Heart right ventricle (tissue), 16 donors: Measurements from ENCODE around the gene INTS1. TPM values are rescaled to one million over a fixed set of nuclear protein-coding genes. Genes with fewer than 3 reads are reported as not detected.

Experiments
- ATAC-seq, 8 donors: fragments of 200-7000 bp; cut with Tn5 transposase; one replicate each; pipeline ENCODE4 v1.9.1; 2020; ENCODE audit warnings: mild to moderate bottlenecking in 8 of 8, moderate library complexity in 8 of 8, moderate number of reproducible peaks in 1 of 8
- DNase-seq, 2 donors: peaks; one replicate each; pipeline ENCODE4 v3.0.0-alpha.2; 2020
- H3K27ac ChIP-seq, 10 donors: fragments of 200-600 bp; sonication (generic) in 2 of 10; one replicate each; pipeline versions ENCODE4 v1.5.0 to v1.8.0; 2020 to 2022; ENCODE audit warnings: mild to moderate bottlenecking in 3 of 10
- H3K27me3 ChIP-seq, 7 donors: fragments of 200-600 bp; one replicate each; pipeline ENCODE4 v1.8.0; 2021 to 2022; ENCODE audit warnings: mild to moderate bottlenecking in 2 of 7
- H3K36me3 ChIP-seq, 9 donors: fragments of 200-600 bp; sonication (generic) in 1 of 9; one replicate each; pipeline versions ENCODE4 v1.5.0 to v1.8.0; 2020 to 2022; ENCODE audit warnings: mild to moderate bottlenecking in 2 of 9
- H3K4me1 ChIP-seq, 9 donors: fragments of 200-600 bp; sonication (generic) in 1 of 9; one replicate each; pipeline versions ENCODE4 v1.5.0 to v1.8.0; 2020 to 2022; ENCODE audit warnings: mild to moderate bottlenecking in 4 of 9
- H3K4me3 ChIP-seq, 10 donors: fragments of 200-600 bp; sonication (generic) in 2 of 10; one replicate each; pipeline versions ENCODE4 v1.5.0 to v1.8.0; 2020 to 2022; ENCODE audit warnings: mild to moderate bottlenecking in 7 of 10, moderate library complexity in 2 of 10
- H3K9me3 ChIP-seq, 11 donors: fragments of 200-600 bp in 10 of 11; sonication (generic) in 2 of 11; one replicate each; pipeline versions ENCODE4 v1.5.0 to v1.8.0; 2013 to 2022; ENCODE audit warnings: mild to moderate bottlenecking in 2 of 11, control low read depth in 1 of 11, moderate library complexity in 1 of 11
- CTCF ChIP-seq, 9 donors: fragments of 200-600 bp; sonication (generic) in 2 of 9; IDR thresholded peaks; one replicate each; pipeline versions ENCODE4 v1.5.0 to v1.8.0; 2021 to 2022; ENCODE audit warnings: antibody characterized with exemption in 9 of 9, mild to moderate bottlenecking in 5 of 9, moderate library complexity in 1 of 9
- WGBS, 2 donors: extraction: QIAGEN DNeasy Blood & Tissue Kit; methylation state at CpG; one replicate each; pipeline ENCODE4 v1.1.7; 2013; ENCODE audit warnings: inconsistent platforms in 1 of 2; 5-methylcytosine and 5-hydroxymethylcytosine counted together
- intact Hi-C, 10 donors: fragments of 100-400 bp; cut with DNase I; formaldehyde crosslinking; loops; one replicate each; pipeline versions ENCODE4 v1.11.1 to v1.14.2; 2022
- polyA plus RNA-seq, 2 donors: library from polyadenylated mRNA; stranded (reverse); fragments of 200-250 nt; gene quantifications; one replicate each; pipeline ENCODE4 v1.2.3, GENCODE V29; 2013
- total RNA-seq, 10 donors: library from RNA; stranded (reverse); fragmentation: NEBNext Ultra II Directional in 3 of 10; extraction: Animal tissue kit (Norgen Biotek cat#: 25700) in 3 of 10; gene quantifications; one replicate each; pipeline versions ENCODE4 v1.2.1 to v1.2.4, GENCODE V29; 2021 to 2023
- donor health status: Arrhythmogenic right ventricular cardiomyopathy.
- donor health status: ischemic (EF 13 %, LVEDD 7.1; RV severe dilation, severe dysfunction).
- donor health status: healthy with polysubstance abuse.
- donor health status: DM: no; HTN: yes; CAD: no.
- donor health status: DM: no; HTN: no; CAD: no.
- donor health status: ischemic (EF 25% LVEDD 6.9; RV normal size, moderate dysfunction).
- donor health status: ischemic (EF 25% LVEDD 5.7; RV mildly dilated, moderate dysfunction).
- donor health status: healthy.
- donor health status: DM: yes; HTN: yes; CAD: no.
- donor health status: Ischemic cardiomyopathy.
- donor health status: ischemic (EF 35%, LVEDD 5.7; RV mildly dilated, moderate dysfunction).
- donor health status: nonischemic (EF 11% LVEDD 7.7; RV severe dilation, severe dysfunction).
- donor health status: DM: yes; HTN: yes; CAD: no.
- donor health status: PGD.
- donor health status: ischemic (EF 29% LVEDD 5.4; RV normal size, mild dysfunction).
- donor health status: nonischemic (EF 23%, LVEDD 6.1; RV moderate dilation, normal function).

INTS1 gene
- total and polyA plus RNA-seq, 12 donors: 41.5 to 59.4 (median 45.4) TPM

GRCh38 chr7:1505731-1506550, 1.8 kb upstream of the INTS1 start:
- WGBS, 2 donors: 79 to 86% methylated on average over 35 of the region's 35 CpGs
- peak overlapping the region in 1 of 10 donors; percentile 26 for H3K4me3 ChIP-seq
- intact Hi-C loops: loop anchor here in 8 of 10 donors (2.0 to 10.0 kb wide), 3 partner anchors 31 to 51 kb away; partner anchors contain the start of gene TMEM184A (in 8 of the 8)
- H3K4me1 ChIP-seq: peaks cover 12 to 36% (median 29%) of the 10 kb centered on the region in 9 donors
- no peak for DNase-seq
- peaks cover 0 to 22% (median 8%) of the 10 kb centered on the region in 9 donors for H3K36me3 ChIP-seq
- no peaks in the 10 kb centered on the region for H3K27me3 ChIP-seq
- H3K9me3 ChIP-seq: no peaks in the 10 kb centered on the region
- peak overlapping the region in 3 of 10 donors; percentile 10 to 66 (median 41) for H3K27ac ChIP-seq
- TF ChIP-seq CTCF (IDR thresholded peaks at IDR 0.05): no peak
- ATAC-seq: no peak

GRCh38 chr7:1503390-1503789, 799 bp downstream of the INTS1 start:
- Histone ChIP-seq H3K27ac (peak overlapping the region in 3 of 10 donors; percentile 63 to 89 (median 81)), H3K27me3 (no peaks in the 10 kb centered on the region), H3K4me1 (peaks cover 12 to 36% (median 29%) of the 10 kb centered on the region in 9 donors), H3K36me3 (peaks cover 0 to 47% (median 18%) of the 10 kb centered on the region in 9 donors), H3K9me3 (no peaks in the 10 kb centered on the region), H3K4me3 (peak overlapping the region; percentile 82 to 100 (median 94))
- DNase-seq (peak in 1 of 2 donors; percentile 9), ATAC-seq (no peak)
- intact Hi-C loops: loop anchor here in 4 of 10 donors (5.0 to 10.0 kb wide), 4 partner anchors 34 to 64 kb away; partner anchors contain the start of gene TMEM184A (in 2 of the 4)
- 24% methylated on average over 24 of the region's 24 CpGs for WGBS, 2 donors
- TF ChIP-seq CTCF (IDR thresholded peaks at IDR 0.05): no peak

GRCh38 chr7:1502845-1503244, 1.3 kb downstream of the INTS1 start:
- ATAC-seq: no peak
- Histone ChIP-seq H3K27ac (no peak overlapping the region), H3K4me3 (peak overlapping the region in 9 of 10 donors; percentile 82 to 100 (median 91)), H3K4me1 (peaks cover 12 to 36% (median 29%) of the 10 kb centered on the region in 9 donors), H3K9me3 (no peaks in the 10 kb centered on the region), H3K36me3 (peaks cover 0 to 53% (median 18%) of the 10 kb centered on the region in 9 donors), H3K27me3 (no peaks in the 10 kb centered on the region)
- TF ChIP-seq CTCF (IDR thresholded peaks at IDR 0.05): no peak
- DNase-seq: no peak
- whole genome bisulfite sequencing, 2 donors: 86 to 89% methylated on average over 20 of the region's 20 CpGs
- intact Hi-C loops: loop anchor here in 4 of 10 donors (5.0 to 10.0 kb wide), 4 partner anchors 34 to 64 kb away; partner anchors contain the start of gene TMEM184A (in 2 of the 4)

- 91 to 92% methylated on average over 21 of the region's 21 CpGs for WGBS, 2 donors
- no peak overlapping the region for H3K4me3 ChIP-seq
- no peak for TF ChIP-seq CTCF (IDR thresholded peaks at IDR 0.05)
- DNase-seq (no peak), ATAC-seq (no peak)
- H3K4me1 ChIP-seq: peaks cover 10 to 29% (median 21%) of the 10 kb centered on the region in 9 donors
- no peaks in the 10 kb centered on the region for H3K27me3 ChIP-seq
- peaks cover 0 to 64% (median 27%) of the 10 kb centered on the region in 9 donors for H3K36me3 ChIP-seq
- intact Hi-C loops: loop anchor here in 4 of 10 donors (5.0 to 10.0 kb wide), 4 partner anchors 36 to 66 kb away; partner anchors contain the start of gene TMEM184A (in 2 of the 4)
- H3K9me3 ChIP-seq: no peaks in the 10 kb centered on the region
- no peak overlapping the region for H3K27ac ChIP-seq
These were observed 2.5 kb downstream of the INTS1 start for GRCh38 chr7:1501487-1502270.
